A204.1 (cell line): ENCODE data around the gene NEDD9.
A peak's percentile ranks its signal among the peaks of the same experiment; 100 is the strongest.

ENCODE experiments used
- FAIRE-seq: peaks from 2 replicates; lab custom pipeline; 2012; peaks lifted over from hg19 to GRCh38; lab: Jason Lieb, UNC

NEDD9 gene

DNA sequence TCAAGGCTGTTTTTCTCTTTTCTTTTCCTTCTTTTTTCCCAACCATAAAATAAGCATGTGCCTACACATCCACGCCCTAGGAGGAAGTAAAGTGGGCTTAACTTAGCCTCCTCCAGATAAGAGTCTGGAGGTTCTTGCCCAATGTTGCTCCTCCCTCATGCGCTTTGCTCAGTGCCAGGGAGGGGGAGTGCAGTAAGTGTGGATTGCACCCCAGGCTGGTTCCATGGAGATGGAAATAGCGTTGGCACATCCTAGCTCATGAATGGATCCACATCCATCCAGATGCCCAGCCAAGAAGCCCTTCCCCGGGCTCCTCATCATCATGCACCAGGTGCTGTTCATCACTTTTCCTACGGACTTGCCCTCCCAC lies 58.2 kb downstream of the NEDD9 start:
- no peak for FAIRE-seq

DNA sequence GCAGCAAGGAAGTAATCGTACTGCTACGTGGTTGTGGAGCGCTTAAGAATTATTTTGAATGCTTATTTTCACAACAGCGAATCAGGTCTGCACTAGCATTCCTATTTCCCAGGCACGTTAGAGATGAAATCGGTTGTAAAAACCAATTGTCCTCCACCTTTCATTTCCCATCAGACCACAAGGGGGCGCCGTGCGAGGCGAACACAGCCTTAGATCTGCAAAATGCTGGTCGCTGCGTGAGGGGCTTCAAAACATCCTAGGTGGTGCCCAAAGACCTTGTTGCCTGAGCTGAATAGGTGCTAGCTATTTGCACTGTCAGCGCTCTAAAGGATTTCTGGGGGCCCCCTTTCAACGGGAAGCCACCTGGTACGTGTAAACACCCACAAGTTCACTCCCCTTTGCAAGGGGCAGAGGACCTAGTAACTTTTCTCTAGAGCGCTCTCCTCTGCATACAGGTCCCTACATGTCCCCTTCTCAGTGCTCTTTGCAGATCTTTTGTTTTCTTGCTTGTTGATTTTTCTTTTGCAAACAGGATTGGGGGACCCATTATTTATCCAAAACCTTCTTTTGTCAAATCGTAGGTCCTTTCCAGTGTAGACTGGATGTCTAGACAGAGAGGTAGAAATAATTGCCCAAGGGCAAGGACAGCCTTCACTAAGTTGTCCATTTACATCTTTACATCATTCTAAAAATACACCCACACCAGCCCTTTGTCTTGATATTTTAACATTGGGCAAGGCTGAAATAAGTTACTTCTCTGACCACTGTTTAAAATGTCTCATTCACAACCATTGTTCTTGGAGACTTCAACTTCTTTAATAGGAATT lies 59.8 kb downstream of the NEDD9 start:
- FAIRE-seq, result no peak

GRCh38 chr6:11171952-11172351 lies 60.5 kb downstream of the NEDD9 start:
- no peak for FAIRE-seq

GRCh38 chr6:11168091-11168635 lies 64.3 kb downstream of the NEDD9 start:
- no peak for FAIRE-seq

- FAIRE-seq, result no peak
Measured at GRCh38 chr6:11166948-11167347, 65.5 kb downstream of the NEDD9 start.

DNA sequence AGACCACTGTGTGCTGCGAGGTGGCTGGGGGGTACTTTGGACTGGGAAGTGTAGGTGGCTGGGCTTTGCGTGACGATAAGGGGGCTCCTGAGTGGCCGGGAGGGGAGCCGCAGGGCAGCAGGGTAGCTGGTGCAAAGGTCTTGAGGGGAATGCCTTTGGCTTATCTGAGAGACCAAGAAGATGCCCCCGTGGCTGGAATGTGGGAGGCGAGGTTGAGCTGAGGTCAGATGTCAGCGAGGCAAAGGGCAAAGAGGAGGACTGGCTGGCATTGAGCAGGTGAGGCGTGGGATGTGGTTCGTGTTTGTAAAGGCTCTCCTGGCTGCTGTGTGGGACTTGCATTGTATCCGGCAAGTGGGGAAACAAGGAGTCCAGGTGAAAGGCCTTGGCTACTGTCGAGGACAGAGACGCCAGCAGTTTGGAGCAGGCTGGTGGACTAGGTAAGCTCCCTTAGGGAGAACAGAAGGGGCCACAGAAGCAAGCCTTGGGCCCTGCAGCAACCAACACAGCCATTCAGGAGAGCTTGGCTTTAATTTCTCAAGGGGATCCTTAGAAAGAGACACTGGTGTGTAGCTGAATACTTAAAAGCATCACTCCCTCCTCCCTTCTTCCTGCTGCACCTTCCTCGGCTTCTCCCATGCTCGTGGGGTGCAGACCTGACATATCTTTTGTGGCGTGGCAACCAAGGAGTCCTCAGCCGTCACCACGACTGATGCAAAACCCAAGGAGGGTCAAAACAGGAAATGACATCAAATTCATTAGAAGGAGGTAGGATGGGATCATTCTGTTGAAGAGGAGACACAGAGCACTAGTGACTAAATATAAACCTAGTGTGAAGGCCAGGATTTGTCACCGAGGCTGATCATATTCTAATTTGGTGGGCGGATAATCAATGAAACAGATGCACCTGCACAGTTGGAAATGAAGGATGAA lies 67.5 kb downstream of the NEDD9 start:
- no peak for FAIRE-seq

GRCh38 chr6:11163932-11164331 lies 68.5 kb downstream of the NEDD9 start:
- FAIRE-seq, result no peak

GRCh38 chr6:11162262-11162661 lies 70.2 kb downstream of the NEDD9 start:
- FAIRE-seq, result no peak

GRCh38 chr6:11161031-11161956 lies 71.2 kb downstream of the NEDD9 start:
- FAIRE-seq, result no peak

DNA sequence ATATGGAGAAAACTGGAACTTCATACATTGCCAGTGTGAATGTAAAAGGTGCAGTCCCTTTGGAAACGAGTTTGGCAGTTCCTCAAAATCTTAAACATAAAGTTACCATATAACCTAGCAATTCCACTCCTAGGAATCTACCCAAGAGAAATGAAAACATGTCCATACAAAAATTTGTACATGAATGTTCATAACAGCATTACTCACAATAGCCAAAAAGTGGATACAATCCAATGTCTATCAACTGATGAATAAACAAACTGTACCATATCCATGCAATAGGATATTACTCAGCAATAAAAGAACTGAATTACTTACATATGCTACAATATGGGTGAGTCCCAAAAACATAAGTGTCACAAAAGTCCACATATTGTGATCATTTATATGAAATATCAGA lies 72.3 kb downstream of the NEDD9 start:
- FAIRE-seq, result no peak

DNA sequence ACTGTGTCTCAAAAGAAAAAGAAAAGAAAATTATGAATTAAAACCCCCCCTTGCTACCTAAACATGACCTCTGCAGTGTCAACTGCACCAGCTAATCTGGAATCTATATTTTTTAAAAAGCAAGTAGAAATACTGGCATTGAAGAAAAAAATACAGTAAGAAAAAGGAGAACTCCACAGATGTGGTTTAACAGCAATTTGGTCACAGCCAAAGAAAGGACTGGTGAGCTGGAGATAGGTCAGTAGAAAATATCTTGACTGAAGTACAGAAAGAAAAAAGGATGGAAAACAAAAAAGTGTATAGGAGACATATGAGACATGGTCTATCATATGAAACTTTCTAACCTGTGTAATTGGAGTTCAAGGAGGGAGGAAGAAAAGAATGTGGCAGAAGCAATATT lies 76.9 kb downstream of the NEDD9 start:
- FAIRE-seq, result no peak

- FAIRE-seq, result no peak
Measured at GRCh38 chr6:11153447-11153846, 79.0 kb downstream of the NEDD9 start.

DNA sequence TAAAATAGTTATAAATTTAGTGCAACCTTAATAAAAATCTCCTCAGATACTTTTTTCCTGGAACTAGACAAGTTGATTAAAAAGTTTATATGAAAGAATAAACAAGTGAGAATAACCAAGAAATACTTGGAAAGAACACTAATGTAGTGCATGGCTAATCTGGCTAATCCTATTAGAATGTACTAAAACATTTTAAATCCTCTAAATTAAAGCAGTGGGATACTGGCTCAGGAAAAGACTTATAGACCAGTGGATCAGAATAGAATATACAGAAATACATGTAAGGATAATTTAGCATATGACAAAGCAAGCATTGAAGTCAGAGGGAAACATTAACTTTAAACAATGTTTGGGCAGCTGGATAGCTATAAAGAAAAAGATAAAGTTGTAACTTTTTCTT lies 79.9 kb downstream of the NEDD9 start:
- no peak for FAIRE-seq

GRCh38 chr6:11151488-11151887 lies 81.0 kb downstream of the NEDD9 start:
- no peak for FAIRE-seq

- no peak for FAIRE-seq
Measured at GRCh38 chr6:11149551-11149950, 82.9 kb downstream of the NEDD9 start.

DNA sequence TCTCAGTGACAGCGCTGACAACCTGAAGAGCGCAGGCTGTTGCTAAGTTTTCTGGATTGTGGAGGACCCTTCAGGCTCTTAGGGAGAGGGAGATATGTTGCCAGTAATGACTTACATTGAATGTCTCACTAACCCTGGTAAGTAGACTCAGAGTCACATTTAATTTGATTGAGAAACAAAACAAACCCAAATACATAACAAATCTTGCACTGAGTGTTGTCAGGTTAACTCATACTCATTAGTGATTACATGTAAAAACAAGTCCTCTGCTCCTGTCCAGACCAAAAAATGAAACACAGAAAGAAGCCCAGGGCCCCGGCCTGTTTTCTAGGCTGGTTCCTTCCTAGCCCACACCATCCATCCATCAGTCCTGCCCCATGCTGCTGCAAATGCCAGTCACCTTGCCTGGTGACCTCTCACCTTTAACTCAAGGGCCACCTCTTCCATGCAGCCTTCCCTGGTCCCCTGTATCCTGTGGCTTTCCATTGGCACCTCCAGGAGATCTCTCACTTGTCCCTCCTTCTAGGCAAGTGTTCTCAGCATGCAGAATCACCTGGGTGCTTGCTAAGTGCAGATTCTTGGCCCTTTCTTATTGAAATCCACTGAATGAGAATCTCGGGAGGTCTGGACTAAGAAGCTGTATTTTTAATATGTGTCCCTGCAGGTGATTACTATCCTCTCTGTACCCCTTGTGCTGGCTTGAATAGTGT lies 86.2 kb downstream of the NEDD9 start:
- no peak for FAIRE-seq

DNA sequence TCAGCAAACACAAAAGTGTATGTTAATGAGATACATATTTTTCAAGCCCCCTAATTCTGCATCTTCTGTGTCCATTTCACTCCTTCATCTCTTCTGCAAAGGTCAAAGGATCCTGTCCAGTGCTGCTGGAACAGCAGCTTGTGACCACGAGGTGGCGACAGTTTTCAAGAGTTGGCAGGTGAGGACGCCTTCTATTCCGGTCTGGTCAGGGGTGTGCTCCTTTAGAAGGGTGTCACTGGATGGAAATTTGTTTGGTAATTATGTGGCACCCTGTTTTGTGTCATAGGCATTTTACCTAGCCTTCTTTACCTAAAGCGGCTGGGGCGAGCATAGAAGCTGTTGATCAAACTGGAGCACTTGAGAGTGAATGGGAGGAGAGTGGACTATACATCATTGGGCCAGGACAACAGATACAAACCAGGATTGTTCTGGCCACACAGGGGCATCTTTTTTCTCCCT lies 88.0 kb downstream of the NEDD9 start:
- peak; percentile 75 for FAIRE-seq

DNA sequence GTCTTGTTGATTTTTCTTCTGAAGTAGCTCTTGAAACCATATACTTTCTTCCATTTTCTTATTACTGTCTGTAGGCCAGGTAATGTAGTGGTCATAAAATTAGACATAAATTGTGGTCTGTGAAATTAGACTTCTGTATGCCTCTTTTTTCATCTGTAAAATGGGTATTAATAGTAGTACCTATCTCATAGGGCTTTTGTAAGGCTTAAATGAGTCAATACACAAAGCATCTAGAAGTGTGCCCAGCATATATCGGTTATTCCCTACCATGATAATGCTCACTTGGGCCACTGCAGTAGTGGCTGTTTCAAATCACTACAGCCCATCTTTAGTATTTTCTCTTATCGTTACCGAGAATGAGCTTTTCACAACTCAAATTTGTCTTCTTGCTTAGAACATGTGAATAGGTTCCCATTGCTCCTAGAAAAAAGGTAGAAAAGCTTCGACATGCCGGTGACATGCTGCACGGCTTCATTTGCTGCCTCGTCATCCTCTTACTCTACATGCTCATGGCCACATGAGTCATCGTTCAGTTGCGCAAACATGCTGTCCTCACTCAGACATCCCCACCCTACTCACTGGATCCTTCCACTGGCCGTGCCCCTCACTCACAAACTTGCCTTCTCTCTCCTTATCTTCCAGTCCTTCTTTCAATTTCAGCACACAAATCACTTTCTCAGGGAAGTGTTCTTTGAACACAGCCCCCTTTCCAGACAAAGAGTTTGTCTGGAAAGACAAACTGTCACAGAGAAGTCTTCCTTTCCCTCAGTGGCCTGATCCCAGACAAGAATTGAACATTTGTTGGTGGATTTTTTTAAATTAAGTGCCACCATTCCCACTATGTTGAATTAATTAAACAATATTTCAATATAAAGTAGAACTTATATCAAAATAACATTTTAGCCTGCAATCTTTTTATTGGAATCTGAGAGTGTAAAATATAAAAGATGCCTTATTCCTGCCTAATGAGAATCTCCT lies 88.8 kb downstream of the NEDD9 start:
- no peak for FAIRE-seq

GRCh38 chr6:11142296-11143027 lies 90.0 kb downstream of the NEDD9 start:
- no peak for FAIRE-seq
